Ovary (tissue), 3 donors: ENCODE results near the gene TEF.

Experiments used
- EP300 ChIP-seq: sonication (generic); formaldehyde crosslinking; IDR thresholded peaks from one replicate; pipeline ENCODE4 v1.6.1; 2017; ENCODE audit warnings: antibody characterized with exemption
- POLR2A ChIP-seq: fragments of 450-650 bp; IDR thresholded peaks from one replicate; pipeline ENCODE4 v1.6.1; 2017; ENCODE audit warnings: antibody characterized with exemption, mild to moderate bottlenecking, moderate library complexity
- TF ChIP-seq, protein P1 (sequence below), 3 donors: fragments of 450-650 bp in 2 of 3; fragments of 200-600 bp in 1 of 3; IDR thresholded peaks; one replicate each; pipeline versions ENCODE4 v1.5.1 to v1.8.0; 2016 to 2022; ENCODE audit warnings: antibody characterized with exemption in 3 of 3, mild to moderate bottlenecking in 1 of 3
- donor health status: DM: no; HTN: no; CAD: no.

DNA sequence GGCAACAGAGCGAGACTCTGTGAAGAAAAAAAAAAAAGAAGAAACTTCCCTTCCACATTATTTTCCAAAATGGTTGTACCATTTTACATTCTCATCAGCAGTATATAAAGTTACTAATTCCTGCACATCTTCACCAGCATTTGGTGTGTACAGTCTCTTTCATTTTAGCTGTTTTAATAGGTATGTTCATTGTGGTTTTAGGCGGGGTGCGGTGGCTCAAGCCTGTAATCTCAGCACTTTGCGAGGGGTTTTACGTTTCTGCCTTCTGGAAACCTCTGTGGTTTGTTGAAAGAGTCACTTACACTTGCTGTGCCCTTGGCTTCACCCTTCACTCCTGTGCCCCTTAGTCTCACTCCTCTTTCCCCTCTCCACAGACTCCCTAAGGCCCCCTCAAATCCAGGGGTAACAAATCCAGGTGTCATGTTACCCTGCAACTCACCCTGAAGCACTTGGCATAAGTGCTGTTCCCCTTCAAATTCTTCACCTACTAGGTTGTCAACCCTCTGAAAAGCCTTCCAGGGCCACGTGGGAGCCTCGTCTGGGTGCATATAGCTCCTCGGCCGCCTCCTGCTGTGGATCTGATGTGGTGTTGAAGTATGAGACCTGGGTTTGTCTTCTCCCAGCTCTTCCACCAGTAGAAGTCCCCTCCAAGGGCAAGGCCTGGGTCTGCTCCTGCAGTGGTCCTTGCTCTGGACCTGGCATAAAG is 44.1 kb downstream of the TEF start:
- TF ChIP-seq, protein P1, sequence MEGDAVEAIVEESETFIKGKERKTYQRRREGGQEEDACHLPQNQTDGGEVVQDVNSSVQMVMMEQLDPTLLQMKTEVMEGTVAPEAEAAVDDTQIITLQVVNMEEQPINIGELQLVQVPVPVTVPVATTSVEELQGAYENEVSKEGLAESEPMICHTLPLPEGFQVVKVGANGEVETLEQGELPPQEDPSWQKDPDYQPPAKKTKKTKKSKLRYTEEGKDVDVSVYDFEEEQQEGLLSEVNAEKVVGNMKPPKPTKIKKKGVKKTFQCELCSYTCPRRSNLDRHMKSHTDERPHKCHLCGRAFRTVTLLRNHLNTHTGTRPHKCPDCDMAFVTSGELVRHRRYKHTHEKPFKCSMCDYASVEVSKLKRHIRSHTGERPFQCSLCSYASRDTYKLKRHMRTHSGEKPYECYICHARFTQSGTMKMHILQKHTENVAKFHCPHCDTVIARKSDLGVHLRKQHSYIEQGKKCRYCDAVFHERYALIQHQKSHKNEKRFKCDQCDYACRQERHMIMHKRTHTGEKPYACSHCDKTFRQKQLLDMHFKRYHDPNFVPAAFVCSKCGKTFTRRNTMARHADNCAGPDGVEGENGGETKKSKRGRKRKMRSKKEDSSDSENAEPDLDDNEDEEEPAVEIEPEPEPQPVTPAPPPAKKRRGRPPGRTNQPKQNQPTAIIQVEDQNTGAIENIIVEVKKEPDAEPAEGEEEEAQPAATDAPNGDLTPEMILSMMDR (IDR thresholded peaks at IDR 0.05): no peak
- TF ChIP-seq POLR2A (no peak), EP300 (no peak)
